IPS DF 6.9 (cell line): ENCODE measurements around the gene FASTK.

ENCODE experiments used
- DNase-seq: peaks from one replicate; pipeline ENCODE4 v3.0.0-alpha.2; 2013; ENCODE audit warnings: low read depth, low spot score
- H3K27ac ChIP-seq: one replicate; pipeline ENCODE4 v1.5.1; 2013; ENCODE audit warnings: low read length, control low read depth
- H3K27me3 ChIP-seq: 2 replicates; pipeline ENCODE4 v1.6.1; 2013; ENCODE audit warnings: mild to moderate bottlenecking, low read length; ENCODE audit not compliant: control insufficient read depth, insufficient read depth
- H3K36me3 ChIP-seq: 2 replicates; pipeline ENCODE4 v1.6.1; 2013; ENCODE audit warnings: low read length; ENCODE audit not compliant: control insufficient read depth, insufficient read depth
- H3K4me1 ChIP-seq: 2 replicates; pipeline ENCODE4 v1.6.1; 2013; ENCODE audit warnings: low read length; ENCODE audit not compliant: control insufficient read depth, insufficient read depth
- H3K4me3 ChIP-seq: 2 replicates; pipeline ENCODE4 v1.5.1; 2013; ENCODE audit warnings: mild to moderate bottlenecking, low read length
- H3K9me3 ChIP-seq: 2 replicates; pipeline ENCODE4 v1.6.1; 2013; ENCODE audit warnings: low read length, inconsistent platforms; ENCODE audit not compliant: control insufficient read depth, insufficient read depth
- WGBS: extraction: QIAGEN DNeasy Blood & Tissue Kit; methylation state at CpG from one replicate; pipeline ENCODE4 v1.1.7; 2013; ENCODE audit warnings: mixed read lengths, missing lambda C conversion rate; ENCODE audit not compliant: insufficient read length, insufficient coverage; 5-methylcytosine and 5-hydroxymethylcytosine counted together

FASTK gene

GRCh38 chr7:151117565-151117964, 37.0 kb upstream of the FASTK start:
- no peak overlapping the region for H3K4me3 ChIP-seq
- no CpG with 5 or more reads among the region's 12 CpGs for WGBS
- no peak for DNase-seq
- H3K4me1 ChIP-seq = peaks cover 4% of the 10 kb centered on the region
- no peaks in the 10 kb centered on the region for H3K27me3 ChIP-seq
- H3K36me3 ChIP-seq = peaks cover 13% of the 10 kb centered on the region
- no peaks in the 10 kb centered on the region for H3K9me3 ChIP-seq
- H3K27ac ChIP-seq = no peak overlapping the region

- Histone ChIP-seq H3K36me3 (peaks cover 13% of the 10 kb centered on the region), H3K9me3 (no peaks in the 10 kb centered on the region), H3K27me3 (no peaks in the 10 kb centered on the region), H3K4me1 (peaks cover 4% of the 10 kb centered on the region), H3K4me3 (no peak overlapping the region), H3K27ac (no peak overlapping the region)
- WGBS = no CpG with 5 or more reads among the region's 27 CpGs
- DNase-seq = no peak
Observed at GRCh38 chr7:151116603-151117440, 36.2 kb upstream of the FASTK start.

DNA sequence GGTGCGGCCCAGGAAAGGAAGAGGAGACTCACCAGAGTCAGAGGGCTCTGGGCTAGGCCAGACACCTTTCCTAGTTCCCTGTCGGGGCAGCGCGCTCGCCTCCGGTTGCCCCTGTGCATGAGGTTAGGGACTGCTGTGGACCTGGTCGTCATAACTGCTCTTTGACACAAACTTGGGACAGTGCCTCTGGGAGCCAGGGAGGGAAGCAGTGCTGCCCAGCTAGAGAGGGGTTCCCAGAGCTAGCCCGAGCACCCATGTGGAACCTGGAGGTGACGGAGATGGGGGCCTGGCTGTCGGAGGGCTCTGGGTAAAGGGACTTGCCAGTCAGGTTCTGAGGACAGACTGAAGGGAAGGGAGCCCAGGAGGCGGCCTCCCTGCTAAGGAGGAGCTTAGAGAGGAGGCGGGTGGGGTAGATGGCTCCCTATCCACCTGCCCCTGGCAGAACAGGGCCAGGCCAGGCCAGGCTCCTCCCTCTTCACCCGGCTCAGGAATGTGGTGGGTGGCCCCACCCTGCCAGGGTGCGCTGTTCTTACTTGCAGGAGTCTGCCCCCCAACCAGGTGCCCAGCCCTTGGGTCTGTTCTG, 35.3 kb upstream of the FASTK start:
- no peaks in the 10 kb centered on the region for H3K27me3 ChIP-seq
- no peak for DNase-seq
- H3K4me3 ChIP-seq = peak overlapping the region; percentile 37; the same call in 1 of the 2 replicates
- no peaks in the 10 kb centered on the region for H3K9me3 ChIP-seq
- WGBS = no CpG with 5 or more reads among the region's 14 CpGs
- H3K4me1 ChIP-seq = peaks cover 6% of the 10 kb centered on the region
- no peak overlapping the region for H3K27ac ChIP-seq
- peaks cover 13% of the 10 kb centered on the region for H3K36me3 ChIP-seq

DNA sequence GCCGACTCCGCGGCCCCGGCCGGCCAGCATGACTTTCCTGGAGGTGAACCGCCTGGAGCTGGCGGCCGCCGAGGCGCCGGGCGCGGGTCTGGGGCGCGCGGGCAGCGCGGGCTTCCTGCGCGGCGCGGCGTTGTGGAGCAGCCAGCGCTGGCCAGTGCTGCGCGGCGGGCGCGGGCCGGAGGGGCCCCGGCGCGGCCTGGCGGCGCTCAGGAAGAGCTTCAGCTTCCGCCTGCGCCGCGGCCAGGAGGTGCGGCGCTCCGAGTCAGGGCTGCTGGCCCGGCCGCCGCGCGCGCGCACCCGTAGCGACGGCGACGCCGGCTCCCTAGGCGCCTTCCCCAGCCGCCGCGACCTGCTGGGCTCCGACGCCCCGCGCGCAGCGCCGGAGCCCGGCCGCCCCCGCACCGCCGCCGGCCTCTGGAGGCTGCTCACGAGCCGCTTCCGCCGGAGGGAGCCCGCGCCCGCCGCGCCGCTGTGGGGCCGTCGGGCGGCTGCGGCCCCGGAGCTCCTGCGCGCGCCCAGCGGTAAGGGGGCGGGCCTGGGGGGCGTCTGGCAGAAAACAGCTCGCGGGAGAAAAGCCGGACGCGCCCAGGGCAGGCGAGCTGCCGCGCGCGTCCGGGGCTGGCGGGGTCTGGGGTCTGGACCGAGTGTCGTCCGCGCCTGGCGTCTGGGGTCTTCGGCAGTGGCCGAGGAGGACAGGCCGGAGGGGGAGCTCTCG, 34.7 kb upstream of the FASTK start:
- H3K27me3 ChIP-seq = no peaks in the 10 kb centered on the region
- peaks cover 10% of the 10 kb centered on the region for H3K36me3 ChIP-seq
- H3K4me1 ChIP-seq = peaks cover 6% of the 10 kb centered on the region
- no CpG with 5 or more reads among the region's 114 CpGs for WGBS
- no peaks in the 10 kb centered on the region for H3K9me3 ChIP-seq
- peak overlapping the region; percentile 37; the same call in 1 of the 2 replicates for H3K4me3 ChIP-seq
- no peak overlapping the region for H3K27ac ChIP-seq
- DNase-seq = no peak

- peaks cover 6% of the 10 kb centered on the region for H3K4me1 ChIP-seq
- no peak overlapping the region for H3K27ac ChIP-seq
- H3K27me3 ChIP-seq = no peaks in the 10 kb centered on the region
- no peak for DNase-seq
- H3K36me3 ChIP-seq = peaks cover 10% of the 10 kb centered on the region
- H3K9me3 ChIP-seq = no peaks in the 10 kb centered on the region
- peak overlapping the region; percentile 37; the same call in 1 of the 2 replicates for H3K4me3 ChIP-seq
- no CpG with 5 or more reads among the region's 101 CpGs for WGBS
Observed at GRCh38 chr7:151114151-151115090, 33.8 kb upstream of the FASTK start.

- DNase-seq = no peak
- Histone ChIP-seq H3K27me3 (no peaks in the 10 kb centered on the region), H3K9me3 (no peaks in the 10 kb centered on the region), H3K4me1 (peaks cover 6% of the 10 kb centered on the region), H3K27ac (no peak overlapping the region), H3K36me3 (peaks cover 2% of the 10 kb centered on the region; the same call in 1 of the 2 replicates), H3K4me3 (no peak overlapping the region)
- no CpG with 5 or more reads among the region's 13 CpGs for WGBS
Observed at GRCh38 chr7:151113344-151114150, 32.9 kb upstream of the FASTK start.

GRCh38 chr7:151110941-151111645, 30.5 kb upstream of the FASTK start:
- Histone ChIP-seq H3K27ac (no peak overlapping the region), H3K9me3 (no peaks in the 10 kb centered on the region), H3K27me3 (no peaks in the 10 kb centered on the region), H3K36me3 (no peaks in the 10 kb centered on the region; the same call in 1 of the 2 replicates), H3K4me1 (peaks cover 6% of the 10 kb centered on the region), H3K4me3 (no peak overlapping the region)
- no CpG with 5 or more reads among the region's 20 CpGs for WGBS
- no peak for DNase-seq

DNA sequence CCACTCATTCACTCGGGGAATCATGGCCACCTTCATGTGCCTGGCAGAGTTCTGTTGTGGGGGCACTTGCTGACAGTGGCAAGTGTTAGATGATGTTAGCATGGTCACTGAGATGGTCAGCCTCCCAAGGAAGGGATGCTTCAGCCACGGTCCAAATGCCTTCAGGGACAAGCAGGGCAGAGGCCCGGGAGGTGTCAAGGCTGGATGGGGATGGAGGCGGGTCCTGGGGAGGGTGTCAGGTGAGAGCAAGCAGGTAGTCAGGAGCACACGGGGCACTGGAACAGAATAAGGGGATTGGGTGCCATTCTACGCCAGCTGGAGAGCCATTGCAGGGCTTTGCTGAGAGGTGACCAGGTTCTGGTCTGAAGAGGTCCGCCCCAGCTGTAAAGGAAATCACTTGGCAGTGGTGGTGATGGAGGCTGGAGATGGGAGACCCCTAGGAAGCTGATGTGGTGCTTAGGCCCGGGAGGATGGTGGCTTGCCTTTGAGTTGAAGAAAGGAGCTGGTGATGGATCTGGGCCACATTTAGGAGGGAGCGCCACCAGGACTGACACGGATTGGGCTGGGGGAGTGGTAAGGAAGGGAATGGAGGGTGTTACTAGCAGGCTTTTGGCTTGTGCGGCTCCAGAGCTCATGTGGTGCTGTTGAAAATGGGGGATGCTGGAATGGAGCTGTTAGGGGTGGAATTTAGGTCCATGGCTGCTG, 29.8 kb upstream of the FASTK start:
- Histone ChIP-seq H3K9me3 (no peaks in the 10 kb centered on the region), H3K27me3 (no peaks in the 10 kb centered on the region), H3K4me1 (peaks cover 6% of the 10 kb centered on the region), H3K27ac (no peak overlapping the region), H3K4me3 (no peak overlapping the region), H3K36me3 (no peaks in the 10 kb centered on the region; the same call in 1 of the 2 replicates)
- WGBS = no CpG with 5 or more reads among the region's 11 CpGs
- no peak for DNase-seq
